ENCODE measurements around the gene SPCS3.

GRCh38 chr4:176274441-176274840 is 45.3 kb upstream of the SPCS3 start:
- TF ChIP-seq CTCF (IDR thresholded peaks at IDR 0.05) (no peak), ZFX (IDR thresholded peaks at IDR 0.05; ENCODE audit: borderline replicate concordance) (no peak)

Data from 22Rv1 (cell line).